Mucosa of stomach (tissue), 1 donor: ENCODE measurements around the gene PROM1.

Experiments
- H3K27me3 ChIP-seq: one replicate; pipeline ENCODE4 v1.7.0; 2013; ENCODE audit warnings: mild to moderate bottlenecking, low read length; ENCODE audit not compliant: control insufficient read depth, insufficient read depth
- H3K36me3 ChIP-seq: one replicate; pipeline ENCODE4 v1.7.0; 2013; ENCODE audit warnings: low read length; ENCODE audit not compliant: control insufficient read depth, insufficient read depth
- H3K4me1 ChIP-seq: one replicate; pipeline ENCODE4 v1.7.0; 2013; ENCODE audit warnings: mild to moderate bottlenecking, low read length; ENCODE audit not compliant: control insufficient read depth, insufficient read depth
- H3K4me3 ChIP-seq: one replicate; pipeline ENCODE4 v1.7.0; 2013; ENCODE audit warnings: low read length
- H3K9ac ChIP-seq: one replicate; pipeline ENCODE4 v1.7.0; 2013; ENCODE audit warnings: mild to moderate bottlenecking, low read length, moderate library complexity
- H3K9me3 ChIP-seq: one replicate; pipeline ENCODE4 v1.7.0; 2013; ENCODE audit warnings: mild to moderate bottlenecking, low read length, moderate library complexity; ENCODE audit not compliant: control insufficient read depth
- donor health status: Pancreatic carcinoma.

The PROM1 gene

DNA sequence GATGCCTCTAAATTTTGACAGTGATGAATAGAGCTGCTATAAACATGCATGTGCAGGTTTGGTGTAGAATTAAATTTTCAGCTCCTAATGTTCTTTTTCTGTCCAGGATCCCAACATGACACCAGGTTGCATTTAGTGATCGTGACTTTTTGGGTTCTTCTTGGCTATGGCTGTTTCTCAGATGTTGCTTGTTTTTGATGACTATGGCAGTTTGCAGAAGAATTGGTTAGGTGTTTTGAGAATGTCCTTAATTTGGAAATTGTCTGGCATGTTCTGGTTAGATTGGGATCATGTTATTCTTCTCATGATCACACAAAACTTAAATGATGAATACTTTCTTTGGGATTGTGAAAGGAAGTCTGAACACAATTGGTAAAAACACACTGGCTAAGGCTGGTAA lies 141.5 kb downstream of the PROM1 start:
- Histone ChIP-seq H3K4me3 (no peak overlapping the region), H3K36me3 (no peaks in the 10 kb centered on the region), H3K9me3 (no peaks in the 10 kb centered on the region), H3K27me3 (no peaks in the 10 kb centered on the region), H3K4me1 (peaks cover 9% of the 10 kb centered on the region), H3K9ac (no peak overlapping the region)

- Histone ChIP-seq H3K9ac (no peak within 1 kb of the TSS), H3K9me3 (no peaks in the 10 kb centered on the region), H3K36me3 (no peaks in the 10 kb centered on the region), H3K27me3 (no peaks in the 10 kb centered on the region), H3K4me3 (no peak within 1 kb of the TSS), H3K4me1 (peaks cover 19% of the 10 kb centered on the region)
Observed at GRCh38 chr4:15938640-15939039, 145.2 kb downstream of the PROM1 start, which contains the start of gene FGFBP1. Gene FGFBP1, minus strand, starts transcription at chr4:15938740. Its CDS starts 2,108 bp downstream, at chr4:15936632.

GRCh38 chr4:15938182-15938581 lies 145.6 kb downstream of the PROM1 start:
- Histone ChIP-seq H3K4me1 (peaks cover 19% of the 10 kb centered on the region), H3K4me3 (no peak overlapping the region), H3K36me3 (no peaks in the 10 kb centered on the region), H3K9me3 (no peaks in the 10 kb centered on the region), H3K9ac (no peak overlapping the region), H3K27me3 (no peaks in the 10 kb centered on the region)

DNA sequence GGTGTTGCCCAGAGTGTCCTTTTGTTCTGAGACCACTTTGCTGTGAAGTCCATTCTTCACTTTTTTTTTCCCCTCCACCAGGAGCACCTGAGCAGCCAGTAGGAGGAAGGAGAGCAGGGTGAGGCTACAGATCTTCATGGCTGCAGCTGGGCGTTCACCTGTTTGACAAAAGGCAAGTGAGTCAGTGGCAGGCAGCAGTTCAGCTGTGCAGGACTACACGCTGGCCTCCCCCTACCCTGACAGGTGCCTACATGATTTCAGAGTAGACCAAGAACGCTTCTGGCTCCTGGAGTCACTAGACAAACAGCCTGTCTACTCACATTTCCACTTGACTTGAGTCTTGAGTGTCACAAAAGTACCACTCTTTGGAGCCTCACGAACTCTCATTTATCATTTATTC lies 147.3 kb downstream of the PROM1 start:
- Histone ChIP-seq H3K9ac (no peak overlapping the region), H3K9me3 (no peaks in the 10 kb centered on the region), H3K27me3 (no peaks in the 10 kb centered on the region), H3K36me3 (no peaks in the 10 kb centered on the region), H3K4me1 (peaks cover 19% of the 10 kb centered on the region), H3K4me3 (no peak overlapping the region)

DNA sequence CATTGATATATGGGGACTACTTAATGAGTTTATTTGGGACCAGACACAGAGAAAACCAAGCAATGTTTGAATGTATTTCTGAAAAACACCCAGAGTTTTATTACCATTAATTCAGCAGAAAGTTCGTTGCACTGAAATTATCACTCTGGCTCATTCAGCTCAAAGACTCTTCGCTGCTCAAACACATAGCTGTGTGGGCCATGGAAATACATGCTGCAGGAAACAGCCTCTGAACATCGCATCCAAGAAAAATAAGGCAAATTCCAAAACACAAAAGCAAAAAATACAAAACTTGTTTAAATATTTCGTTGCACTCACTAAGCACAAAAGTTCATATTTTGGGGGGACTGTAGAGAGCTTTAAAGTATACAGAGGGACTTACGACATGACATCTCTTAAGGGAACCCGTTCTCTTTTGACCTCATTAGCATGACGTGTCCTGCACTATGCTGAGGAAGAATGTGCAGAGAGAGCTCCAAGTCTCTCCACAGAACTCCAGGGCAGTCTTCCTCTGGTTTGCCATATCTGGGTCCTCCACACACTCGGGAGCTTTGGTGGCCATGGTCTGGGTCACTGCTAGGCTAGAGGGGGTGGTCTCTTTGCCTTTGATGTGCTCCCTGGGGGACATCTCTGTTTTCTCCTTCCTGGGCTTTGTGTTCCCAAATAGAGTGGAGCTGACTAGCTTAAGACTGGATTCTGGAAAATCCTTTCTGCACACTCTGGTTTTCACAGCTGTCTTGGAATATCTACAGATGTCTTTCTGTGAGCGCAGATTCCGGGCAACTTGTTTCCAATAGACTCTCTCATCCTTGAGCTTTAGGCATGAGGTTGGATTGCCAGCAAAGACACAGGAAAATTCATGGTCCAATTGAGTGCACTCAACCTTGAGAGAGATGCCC lies 148.1 kb downstream of the PROM1 start:
- Histone ChIP-seq H3K4me1 (peaks cover 19% of the 10 kb centered on the region), H3K4me3 (no peak overlapping the region), H3K9me3 (no peaks in the 10 kb centered on the region), H3K36me3 (no peaks in the 10 kb centered on the region), H3K9ac (no peak overlapping the region), H3K27me3 (no peaks in the 10 kb centered on the region)

- no peaks in the 10 kb centered on the region for H3K9me3 ChIP-seq
- H3K9ac ChIP-seq: no peak overlapping the region
- H3K36me3 ChIP-seq: no peaks in the 10 kb centered on the region
- no peaks in the 10 kb centered on the region for H3K27me3 ChIP-seq
- no peak overlapping the region for H3K4me3 ChIP-seq
- H3K4me1 ChIP-seq: peaks cover 19% of the 10 kb centered on the region
Observed at GRCh38 chr4:15934259-15934658, 149.6 kb downstream of the PROM1 start.

DNA sequence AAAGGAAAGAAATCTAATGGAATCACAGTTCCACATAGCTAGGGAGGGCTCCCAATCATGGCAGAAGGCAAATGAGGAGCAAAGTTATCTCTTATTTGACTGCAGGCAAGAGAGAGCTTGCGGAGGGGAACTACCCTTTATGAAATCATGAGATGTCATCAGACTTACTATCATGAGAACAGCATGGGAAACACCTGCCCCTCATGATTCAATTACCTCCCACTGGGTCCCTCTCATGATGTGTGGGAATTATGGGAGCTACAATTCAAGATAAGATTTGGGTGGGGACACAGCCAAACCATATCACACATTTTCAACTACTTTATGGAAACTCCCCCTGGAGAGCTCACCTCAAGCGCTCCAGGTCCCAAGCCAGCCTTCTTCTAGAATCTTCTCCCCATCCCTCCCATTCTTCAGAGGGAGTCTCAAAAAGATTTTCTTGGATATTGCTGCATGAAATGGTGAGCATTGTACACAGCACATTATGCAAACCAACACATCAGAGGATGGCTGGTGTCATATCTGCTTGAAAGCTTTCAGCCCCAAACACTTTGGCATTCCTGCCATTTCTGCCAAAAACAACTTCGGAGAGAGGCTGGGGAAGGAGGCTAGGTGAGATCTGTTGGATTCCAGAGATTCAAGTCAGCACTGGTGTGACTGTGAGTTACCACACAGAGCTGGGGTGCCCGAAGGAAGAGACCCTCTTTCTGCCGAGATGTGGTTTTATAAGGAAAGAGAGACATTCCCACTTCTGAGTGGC lies 152.2 kb downstream of the PROM1 start:
- no peak overlapping the region for H3K9ac ChIP-seq
- no peaks in the 10 kb centered on the region for H3K27me3 ChIP-seq
- no peaks in the 10 kb centered on the region for H3K9me3 ChIP-seq
- H3K4me3 ChIP-seq: no peak overlapping the region
- H3K36me3 ChIP-seq: no peaks in the 10 kb centered on the region
- H3K4me1 ChIP-seq: peaks cover 7% of the 10 kb centered on the region

DNA sequence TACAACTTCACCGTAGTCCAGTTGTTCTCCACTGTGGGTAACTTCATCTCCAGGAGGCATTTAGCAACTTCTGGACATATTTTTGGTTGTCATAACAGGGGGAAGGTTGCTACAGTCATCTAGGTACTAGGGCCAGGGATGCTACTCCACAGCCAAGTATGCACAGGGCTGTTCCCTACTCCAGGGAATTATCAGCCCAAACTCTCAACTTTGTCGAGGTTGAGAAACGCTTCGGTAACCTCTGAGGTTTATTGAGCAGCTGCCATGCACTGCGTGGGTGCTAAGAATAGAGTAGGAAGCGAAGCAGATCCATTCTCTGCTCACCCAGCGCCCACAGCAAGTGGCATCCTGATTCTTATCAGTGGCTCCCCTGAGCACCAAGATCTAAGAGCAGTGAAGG lies 153.5 kb downstream of the PROM1 start:
- no peak overlapping the region for H3K4me3 ChIP-seq
- H3K27me3 ChIP-seq: no peaks in the 10 kb centered on the region
- H3K36me3 ChIP-seq: no peaks in the 10 kb centered on the region
- no peaks in the 10 kb centered on the region for H3K9me3 ChIP-seq
- H3K4me1 ChIP-seq: no peaks in the 10 kb centered on the region
- no peak overlapping the region for H3K9ac ChIP-seq

DNA sequence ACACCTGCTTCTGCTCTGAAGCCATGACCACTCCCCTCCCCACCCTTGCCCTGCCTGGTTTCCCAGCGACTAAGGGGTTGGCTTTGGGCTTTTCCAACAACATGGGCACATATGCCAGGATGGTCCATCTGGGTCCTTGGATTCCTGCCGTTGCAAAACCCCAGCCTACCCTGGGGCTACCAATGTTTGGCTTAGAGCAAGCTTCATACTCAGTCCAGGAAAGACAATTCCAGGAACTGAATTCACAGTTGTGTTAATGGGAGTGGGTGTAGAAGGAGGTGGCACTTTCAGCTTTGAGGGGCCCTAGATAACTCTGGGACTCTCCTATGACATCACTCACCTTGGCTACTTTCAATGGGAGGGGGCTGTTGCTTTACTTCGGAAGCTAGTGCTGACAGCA lies 154.3 kb downstream of the PROM1 start:
- H3K4me1 ChIP-seq: no peaks in the 10 kb centered on the region
- H3K9me3 ChIP-seq: no peaks in the 10 kb centered on the region
- no peak overlapping the region for H3K9ac ChIP-seq
- H3K4me3 ChIP-seq: no peak overlapping the region
- no peaks in the 10 kb centered on the region for H3K36me3 ChIP-seq
- H3K27me3 ChIP-seq: no peaks in the 10 kb centered on the region

DNA sequence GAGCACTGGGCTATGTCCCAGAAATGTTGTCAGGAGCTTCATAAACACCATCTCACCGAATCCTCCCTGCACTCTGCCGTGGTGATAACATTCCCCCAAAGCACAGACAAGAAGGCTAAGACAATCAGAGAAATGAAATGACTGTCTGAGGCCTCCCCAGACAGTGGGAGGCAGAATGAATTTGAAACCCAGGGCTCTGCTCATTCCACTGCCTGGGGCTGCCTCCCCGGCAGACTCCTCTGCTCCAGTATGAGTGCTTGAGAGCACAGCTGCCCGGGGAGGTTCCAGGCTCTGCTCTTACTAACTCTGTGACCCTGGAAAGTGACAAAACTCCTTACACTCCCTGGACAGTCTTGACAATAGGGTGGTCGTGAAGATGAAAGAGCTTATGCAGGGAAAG lies 154.9 kb downstream of the PROM1 start:
- no peaks in the 10 kb centered on the region for H3K36me3 ChIP-seq
- H3K27me3 ChIP-seq: no peaks in the 10 kb centered on the region
- no peaks in the 10 kb centered on the region for H3K9me3 ChIP-seq
- H3K9ac ChIP-seq: no peak overlapping the region
- H3K4me3 ChIP-seq: no peak overlapping the region
- H3K4me1 ChIP-seq: no peaks in the 10 kb centered on the region

GRCh38 chr4:15926486-15926885 lies 157.3 kb downstream of the PROM1 start:
- Histone ChIP-seq H3K9me3 (no peaks in the 10 kb centered on the region), H3K9ac (no peak overlapping the region), H3K27me3 (no peaks in the 10 kb centered on the region), H3K4me1 (no peaks in the 10 kb centered on the region), H3K36me3 (no peaks in the 10 kb centered on the region), H3K4me3 (no peak overlapping the region)

DNA sequence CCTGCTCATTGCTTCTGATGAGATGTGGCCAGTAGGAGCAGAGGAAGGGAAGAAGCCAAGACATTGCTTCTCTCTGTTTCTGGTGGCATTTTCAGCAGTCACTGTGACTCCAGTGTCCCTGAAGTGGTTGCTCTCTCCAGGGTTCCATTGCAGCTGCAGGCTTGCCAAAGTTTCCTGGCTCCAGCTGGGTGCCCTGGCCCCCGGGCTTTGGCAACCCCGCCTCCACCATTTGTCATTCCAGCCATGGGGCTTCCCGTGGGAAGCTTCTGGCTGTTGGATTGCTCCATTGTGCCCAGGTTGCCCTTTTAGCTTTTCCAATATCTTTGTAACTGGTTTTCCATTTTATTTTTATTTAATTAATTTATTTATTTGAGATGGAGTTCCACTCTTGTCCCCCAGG lies 158.0 kb downstream of the PROM1 start:
- H3K9me3 ChIP-seq: no peaks in the 10 kb centered on the region
- no peaks in the 10 kb centered on the region for H3K27me3 ChIP-seq
- no peaks in the 10 kb centered on the region for H3K36me3 ChIP-seq
- H3K9ac ChIP-seq: no peak overlapping the region
- no peak overlapping the region for H3K4me3 ChIP-seq
- no peaks in the 10 kb centered on the region for H3K4me1 ChIP-seq
